HepG2 (cell line): ENCODE results near the gene CEP104. TPM values are rescaled to one million over a fixed set of nuclear protein-coding genes. Genes with fewer than 3 reads are reported as not detected.

Experiments
- ATAC-seq: fragments of 200-7000 bp; cut with Tn5 transposase; 3 replicates; pipeline ENCODE4 v1.9.1; 2020; ENCODE audit warnings: mild to moderate bottlenecking, moderate library complexity
- BruUV-seq: library from RNA; stranded (reverse); fragments of 400-500 nt; replicated peaks from 2 replicates; lab custom pipeline; 2021; lab: Mats Ljungman, UMichigan
- CTCF ChIA-PET: fragments of 300-600 bp; formaldehyde crosslinking; extraction: SDS; loops from one replicate; lab custom pipeline; 2021; ENCODE audit warnings: low total read pairs, inconsistent platforms, low intra/inter-chr PET ratio; lab: Yijun Ruan, JAX
- POLR2A ChIA-PET: fragments of 350-600 bp; sonication (Branson Sonifier 250); formaldehyde crosslinking; loops from one replicate; lab custom pipeline; 2020; ENCODE audit warnings: antibody characterized with exemption, inconsistent platforms; lab: Yijun Ruan, JAX
- DNase-seq: peaks from one replicate; pipeline ENCODE4 v3.0.0-alpha.2; 2015; ENCODE audit warnings: low spot score
- FAIRE-seq: peaks from 3 replicates; lab custom pipeline; 2011; peaks lifted over from hg19 to GRCh38; lab: Jason Lieb, UNC
- H2AFZ ChIP-seq: one replicate; pipeline ENCODE4 v1.6.1; 2011; ENCODE audit warnings: low read length, inconsistent platforms
- H3K27ac ChIP-seq: fragments of 300-600 bp; 3 replicates; pipeline ENCODE4 v1.8.0; 2011; ENCODE audit warnings: mixed run types, mild to moderate bottlenecking, mixed read lengths, low read length, inconsistent platforms; ENCODE audit not compliant: insufficient read depth; ENCODE audit errors: extremely low read length
- H3K27me3 ChIP-seq, 2 experiments: fragments of 200-600 bp in 1 of 2; 2 replicates in 1 of 2; 3 replicates in 1 of 2; pipeline versions ENCODE4 v1.6.0 to v1.8.0; 2011; ENCODE audit warnings: low read length in 2 of 2, mild to moderate bottlenecking in 2 of 2, moderate library complexity in 2 of 2, inconsistent platforms in 1 of 2; ENCODE audit not compliant: insufficient read depth in 2 of 2, control insufficient read depth in 1 of 2
- H3K36me3 ChIP-seq, 2 experiments: fragments of 200-600 bp in 1 of 2; replicated peaks in 1 of 2; 2 replicates in 1 of 2; 3 replicates in 1 of 2; pipeline versions ENCODE4 v1.5.1 to v1.8.0; 2011; ENCODE audit warnings: low read length in 2 of 2, inconsistent platforms in 1 of 2; ENCODE audit not compliant: insufficient read depth in 2 of 2, control insufficient read depth in 1 of 2
- H3K4me1 ChIP-seq: 2 replicates; pipeline ENCODE4 v1.5.1; 2012; ENCODE audit warnings: low read length, inconsistent platforms; ENCODE audit not compliant: insufficient read depth
- H3K4me2 ChIP-seq: 2 replicates; pipeline ENCODE4 v1.6.0; 2011; ENCODE audit warnings: low read depth, low read length, inconsistent platforms
- H3K4me3 ChIP-seq, 3 experiments: fragments of 200-600 bp in 1 of 3; sonication (generic), shearing (Covaris generic) in 1 of 3; replicated peaks in 1 of 3; 2 replicates each; pipeline ENCODE4 v1.5.1; 2011 to 2016; ENCODE audit warnings: low read length in 3 of 3, inconsistent platforms in 2 of 3, low read depth in 2 of 3, mild to moderate bottlenecking in 2 of 3, control low read depth in 1 of 3, mixed read lengths in 1 of 3; ENCODE audit not compliant: insufficient read depth in 1 of 3
- H3K79me2 ChIP-seq: one replicate; pipeline ENCODE4 v1.6.1; 2011; ENCODE audit warnings: low read length, inconsistent platforms; ENCODE audit not compliant: insufficient read depth
- H3K9ac ChIP-seq: 2 replicates; pipeline ENCODE4 v1.6.0; 2011; ENCODE audit warnings: mild to moderate bottlenecking, low read depth, low read length, inconsistent platforms; ENCODE audit not compliant: insufficient read depth
- H3K9me3 ChIP-seq: 2 replicates; pipeline ENCODE4 v1.5.1; 2012; ENCODE audit warnings: mild to moderate bottlenecking, low read length
- H4K20me1 ChIP-seq: 2 replicates; pipeline ENCODE4 v1.6.0; 2011; ENCODE audit warnings: inconsistent platforms, mild to moderate bottlenecking, low read length, moderate library complexity; ENCODE audit not compliant: insufficient read depth
- CHD2 ChIP-seq: IDR thresholded peaks from 2 replicates; pipeline ENCODE4 v1.6.1; 2011; ENCODE audit warnings: low read depth, low read length, improper control_type of control experiment
- LCORL ChIP-seq, 2 experiments: fragments of 450-650 bp in 1 of 2; sonication (generic) in 1 of 2; formaldehyde crosslinking in 1 of 2; IDR thresholded peaks; 2 replicates each; pipeline versions ENCODE4 v1.5.0 to v1.6.1; 2017 to 2020; ENCODE audit warnings: antibody characterized with exemption in 1 of 2, missing genetic modification reagents in 1 of 2
- MBNL3 ChIP-seq: fragments of 250-450 bp; sonication (Bioruptor Pico); conservative IDR thresholded peaks from 2 replicates; pipeline ENCODE4 v1.8.0; 2022; ENCODE audit warnings: mild to moderate bottlenecking, inconsistent platforms
- MED13 ChIP-seq: sonication (generic); formaldehyde crosslinking; IDR thresholded peaks from 2 replicates; pipeline ENCODE4 v1.5.0; 2020; ENCODE audit warnings: missing genetic modification reagents
- MED8 ChIP-seq: sonication (generic); formaldehyde crosslinking; IDR thresholded peaks from 2 replicates; pipeline ENCODE4 v1.8.1; 2023; ENCODE audit warnings: mild to moderate bottlenecking, missing genetic modification reagents; ENCODE audit not compliant: insufficient replicate concordance
- MTF1 ChIP-seq: sonication (generic); formaldehyde crosslinking; IDR thresholded peaks from 2 replicates; pipeline ENCODE4 v1.5.0; 2020; ENCODE audit warnings: missing genetic modification reagents
- NFE2 ChIP-seq: sonication (generic); formaldehyde crosslinking; IDR thresholded peaks from 2 replicates; pipeline ENCODE4 v1.4.0; 2020; ENCODE audit warnings: missing genetic modification reagents
- RBAK ChIP-seq: sonication (generic); formaldehyde crosslinking; IDR thresholded peaks from 2 replicates; pipeline ENCODE4 v1.5.1; 2020; ENCODE audit warnings: mild to moderate bottlenecking, missing genetic modification reagents
- SIX1 ChIP-seq: sonication (generic); formaldehyde crosslinking; IDR thresholded peaks from 2 replicates; pipeline ENCODE4 v1.4.0; 2020; ENCODE audit warnings: missing genetic modification reagents, borderline replicate concordance
- TP53 ChIP-seq: sonication (generic); formaldehyde crosslinking; conservative IDR thresholded peaks from 2 replicates; pipeline ENCODE4 v1.4.0; 2020; ENCODE audit warnings: missing genetic modification reagents
- ZSCAN5A ChIP-seq: sonication (generic); formaldehyde crosslinking; IDR thresholded peaks from 2 replicates; pipeline ENCODE4 v1.8.0; 2022; ENCODE audit warnings: mild to moderate bottlenecking, missing genetic modification reagents, borderline replicate concordance
- whole genome bisulfite sequencing: methylation state at CpG from one replicate; pipeline ENCODE4 v1.1.6; 2017; ENCODE audit warnings: low lambda C conversion rate; 5-methylcytosine and 5-hydroxymethylcytosine counted together
- in situ Hi-C: cut with HindIII; loops from 2 replicates; pipeline ENCODE4 v1.10.0; 2017; ENCODE audit warnings: low pct_unique_long_range_greater_than_20kb; ENCODE audit not compliant: extremely low pct_ligation_motif_present
- intact Hi-C: fragments of 100-400 bp; cut with micrococcal nuclease; formaldehyde crosslinking; loops from one replicate; pipeline ENCODE4 v1.10.0; 2022; ENCODE audit not compliant: unreplicated experiment
- polyA plus RNA-seq, 8 experiments: library from polyadenylated mRNA; depleted of rRNA in 3 of 8; stranded (reverse) in 7 of 8; unstranded in 1 of 8; fragments of >200 nt; fragmentation: Illumina TruSeq in 4 of 8; extraction: Trizol in 4 of 8; gene quantifications; 2 replicates each; pipeline versions ENCODE4 v1.2.1 to v1.2.3, GENCODE V29; 2011 to 2016; ENCODE audit warnings: low read depth in 4 of 8, missing spikeins in 1 of 8, mixed read lengths in 1 of 8; ENCODE audit not compliant: insufficient read depth in 1 of 8
- total RNA-seq, 5 experiments: library from RNA; depleted of rRNA; stranded (reverse); fragments of >200 nt; fragmentation: Illumina TruSeq; extraction: Trizol; gene quantifications; 2 replicates each; pipeline ENCODE4 v1.2.3, GENCODE V29; 2016; ENCODE audit warnings: low read depth in 1 of 5
- TF ChIP-seq, protein P1 (sequence below): conservative IDR thresholded peaks from 2 replicates; pipeline ENCODE4 v1.6.1; 2018; ENCODE audit warnings: missing genetic modification reagents
- TF ChIP-seq, protein P2 (sequence below): sonication (generic); formaldehyde crosslinking; IDR thresholded peaks from 2 replicates; pipeline ENCODE4 v1.5.0; 2020; ENCODE audit warnings: mild to moderate bottlenecking, missing genetic modification reagents
- TF ChIP-seq, protein P3 (sequence below): sonication (generic); formaldehyde crosslinking; IDR thresholded peaks from 2 replicates; pipeline ENCODE4 v1.4.0; 2020; ENCODE audit warnings: missing genetic modification reagents

Gene CEP104
- total and polyA plus RNA-seq, 2 of the 13 experiments (the other 11 are each of a cell fraction or from before 2014, with no cell fraction given) = 20.4 to 30.1 TPM

GRCh38 chr1:3828391-3828790, 28.6 kb downstream of the CEP104 start:
- POLR2A ChIA-PET = interaction anchor here (0.9 kb wide), 1 partner anchor 53 kb away, joined by 3 read pairs; no protein-coding TSS in a partner anchor
- DNase-seq = no peak
- TF ChIP-seq NFE2 (CRISPR knock-in tag) (no peak), MED13 (no peak), SIX1 (no peak), LCORL (IDR thresholded peaks at IDR 0.05) (no peak), LCORL (CRISPR knock-in tag; IDR thresholded peaks at IDR 0.05) (no peak), CHD2 (no peak), TP53 (no peak), RBAK (CRISPR knock-in tag) (no peak), ZSCAN5A (CRISPR knock-in tag) (no peak), MTF1 (CRISPR knock-in tag) (no peak), MBNL3 (no peak), MED8 (CRISPR knock-in tag) (no peak)
- TF ChIP-seq, protein P1, sequence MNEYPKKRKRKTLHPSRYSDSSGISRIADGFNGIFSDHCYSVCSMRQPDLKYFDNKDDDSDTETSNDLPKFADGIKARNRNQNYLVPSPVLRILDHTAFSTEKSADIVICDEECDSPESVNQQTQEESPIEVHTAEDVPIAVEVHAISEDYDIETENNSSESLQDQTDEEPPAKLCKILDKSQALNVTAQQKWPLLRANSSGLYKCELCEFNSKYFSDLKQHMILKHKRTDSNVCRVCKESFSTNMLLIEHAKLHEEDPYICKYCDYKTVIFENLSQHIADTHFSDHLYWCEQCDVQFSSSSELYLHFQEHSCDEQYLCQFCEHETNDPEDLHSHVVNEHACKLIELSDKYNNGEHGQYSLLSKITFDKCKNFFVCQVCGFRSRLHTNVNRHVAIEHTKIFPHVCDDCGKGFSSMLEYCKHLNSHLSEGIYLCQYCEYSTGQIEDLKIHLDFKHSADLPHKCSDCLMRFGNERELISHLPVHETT = no peak
- TF ChIP-seq, protein P2, sequence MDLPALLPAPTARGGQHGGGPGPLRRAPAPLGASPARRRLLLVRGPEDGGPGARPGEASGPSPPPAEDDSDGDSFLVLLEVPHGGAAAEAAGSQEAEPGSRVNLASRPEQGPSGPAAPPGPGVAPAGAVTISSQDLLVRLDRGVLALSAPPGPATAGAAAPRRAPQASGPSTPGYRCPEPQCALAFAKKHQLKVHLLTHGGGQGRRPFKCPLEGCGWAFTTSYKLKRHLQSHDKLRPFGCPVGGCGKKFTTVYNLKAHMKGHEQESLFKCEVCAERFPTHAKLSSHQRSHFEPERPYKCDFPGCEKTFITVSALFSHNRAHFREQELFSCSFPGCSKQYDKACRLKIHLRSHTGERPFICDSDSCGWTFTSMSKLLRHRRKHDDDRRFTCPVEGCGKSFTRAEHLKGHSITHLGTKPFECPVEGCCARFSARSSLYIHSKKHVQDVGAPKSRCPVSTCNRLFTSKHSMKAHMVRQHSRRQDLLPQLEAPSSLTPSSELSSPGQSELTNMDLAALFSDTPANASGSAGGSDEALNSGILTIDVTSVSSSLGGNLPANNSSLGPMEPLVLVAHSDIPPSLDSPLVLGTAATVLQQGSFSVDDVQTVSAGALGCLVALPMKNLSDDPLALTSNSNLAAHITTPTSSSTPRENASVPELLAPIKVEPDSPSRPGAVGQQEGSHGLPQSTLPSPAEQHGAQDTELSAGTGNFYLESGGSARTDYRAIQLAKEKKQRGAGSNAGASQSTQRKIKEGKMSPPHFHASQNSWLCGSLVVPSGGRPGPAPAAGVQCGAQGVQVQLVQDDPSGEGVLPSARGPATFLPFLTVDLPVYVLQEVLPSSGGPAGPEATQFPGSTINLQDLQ (CRISPR knock-in tag) = no peak
- TF ChIP-seq, protein P3, sequence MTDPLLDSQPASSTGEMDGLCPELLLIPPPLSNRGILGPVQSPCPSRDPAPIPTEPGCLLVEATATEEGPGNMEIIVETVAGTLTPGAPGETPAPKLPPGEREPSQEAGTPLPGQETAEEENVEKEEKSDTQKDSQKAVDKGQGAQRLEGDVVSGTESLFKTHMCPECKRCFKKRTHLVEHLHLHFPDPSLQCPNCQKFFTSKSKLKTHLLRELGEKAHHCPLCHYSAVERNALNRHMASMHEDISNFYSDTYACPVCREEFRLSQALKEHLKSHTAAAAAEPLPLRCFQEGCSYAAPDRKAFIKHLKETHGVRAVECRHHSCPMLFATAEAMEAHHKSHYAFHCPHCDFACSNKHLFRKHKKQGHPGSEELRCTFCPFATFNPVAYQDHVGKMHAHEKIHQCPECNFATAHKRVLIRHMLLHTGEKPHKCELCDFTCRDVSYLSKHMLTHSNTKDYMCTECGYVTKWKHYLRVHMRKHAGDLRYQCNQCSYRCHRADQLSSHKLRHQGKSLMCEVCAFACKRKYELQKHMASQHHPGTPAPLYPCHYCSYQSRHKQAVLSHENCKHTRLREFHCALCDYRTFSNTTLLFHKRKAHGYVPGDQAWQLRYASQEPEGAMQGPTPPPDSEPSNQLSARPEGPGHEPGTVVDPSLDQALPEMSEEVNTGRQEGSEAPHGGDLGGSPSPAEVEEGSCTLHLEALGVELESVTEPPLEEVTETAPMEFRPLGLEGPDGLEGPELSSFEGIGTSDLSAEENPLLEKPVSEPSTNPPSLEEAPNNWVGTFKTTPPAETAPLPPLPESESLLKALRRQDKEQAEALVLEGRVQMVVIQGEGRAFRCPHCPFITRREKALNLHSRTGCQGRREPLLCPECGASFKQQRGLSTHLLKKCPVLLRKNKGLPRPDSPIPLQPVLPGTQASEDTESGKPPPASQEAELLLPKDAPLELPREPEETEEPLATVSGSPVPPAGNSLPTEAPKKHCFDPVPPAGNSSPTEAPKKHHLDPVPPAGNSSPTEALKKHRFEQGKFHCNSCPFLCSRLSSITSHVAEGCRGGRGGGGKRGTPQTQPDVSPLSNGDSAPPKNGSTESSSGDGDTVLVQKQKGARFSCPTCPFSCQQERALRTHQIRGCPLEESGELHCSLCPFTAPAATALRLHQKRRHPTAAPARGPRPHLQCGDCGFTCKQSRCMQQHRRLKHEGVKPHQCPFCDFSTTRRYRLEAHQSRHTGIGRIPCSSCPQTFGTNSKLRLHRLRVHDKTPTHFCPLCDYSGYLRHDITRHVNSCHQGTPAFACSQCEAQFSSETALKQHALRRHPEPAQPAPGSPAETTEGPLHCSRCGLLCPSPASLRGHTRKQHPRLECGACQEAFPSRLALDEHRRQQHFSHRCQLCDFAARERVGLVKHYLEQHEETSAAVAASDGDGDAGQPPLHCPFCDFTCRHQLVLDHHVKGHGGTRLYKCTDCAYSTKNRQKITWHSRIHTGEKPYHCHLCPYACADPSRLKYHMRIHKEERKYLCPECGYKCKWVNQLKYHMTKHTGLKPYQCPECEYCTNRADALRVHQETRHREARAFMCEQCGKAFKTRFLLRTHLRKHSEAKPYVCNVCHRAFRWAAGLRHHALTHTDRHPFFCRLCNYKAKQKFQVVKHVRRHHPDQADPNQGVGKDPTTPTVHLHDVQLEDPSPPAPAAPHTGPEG = no peak

More at GRCh38 chr1:3828391-3828790, 28.6 kb downstream of the CEP104 start:
- Histone ChIP-seq H3K9me3 (no peaks in the 10 kb centered on the region), H3K36me3 (peaks cover 10 to 57% of the 10 kb centered on the region in 2 experiments; a peak in 4 of 5 replicates), H2AFZ (no peak overlapping the region), H3K4me1 (no peaks in the 10 kb centered on the region), H3K27me3 (no peaks in the 10 kb centered on the region), H3K4me2 (no peak overlapping the region), H3K79me2 (no peaks in the 10 kb centered on the region), H3K27ac (no peak overlapping the region), H4K20me1 (no peaks in the 10 kb centered on the region), H3K9ac (no peak overlapping the region), H3K4me3 (no peak overlapping the region)
- intact Hi-C loops = no loop called here
- in situ Hi-C loops = no loop called here
- no TSS peak for BruUV-seq
- no peak for FAIRE-seq
- CTCF ChIA-PET = no interaction called here
- no peak for ATAC-seq
- 95% methylated on average over 8 of the region's 8 CpGs for WGBS
